AG09319 (cell line): ENCODE results near the gene CHIA.

Source experiments
- DNase-seq: peaks from one replicate; pipeline ENCODE4 v3.0.0-alpha.2; 2010; ENCODE audit warnings: low read depth; ENCODE audit errors: extremely low read depth
- TF ChIP-seq, protein P1 (sequence below): IDR thresholded peaks from 2 replicates; pipeline ENCODE4 v1.5.1; 2011; ENCODE audit warnings: low read depth, mild to moderate bottlenecking, inconsistent platforms, low read length, moderate library complexity

CHIA gene

DNA sequence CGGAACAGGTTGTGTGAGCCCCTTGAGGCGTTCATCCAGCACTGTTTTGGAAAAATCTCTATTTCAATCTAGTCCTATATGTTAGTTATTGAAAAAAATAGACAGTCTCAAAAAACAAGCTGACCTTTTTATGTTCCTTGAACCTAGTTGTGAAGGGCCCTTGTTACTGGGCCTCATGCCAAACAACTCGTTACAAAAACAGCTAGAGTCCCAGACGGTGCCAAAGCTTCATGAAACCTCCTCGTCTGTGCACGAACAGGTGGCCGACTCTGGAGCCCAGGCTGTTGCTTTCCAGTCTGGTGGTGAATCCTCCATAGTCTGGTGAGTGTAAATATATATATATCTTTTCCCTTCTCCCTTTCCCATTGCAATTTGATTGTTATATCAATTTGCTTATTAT lies at the start of gene CHIA:
Gene CHIA, plus strand, starts transcription at position 222 of the 400 bp plus-strand sequence. CDS start 19,617 bp downstream, outside the sequence.
- TF ChIP-seq, protein P1, sequence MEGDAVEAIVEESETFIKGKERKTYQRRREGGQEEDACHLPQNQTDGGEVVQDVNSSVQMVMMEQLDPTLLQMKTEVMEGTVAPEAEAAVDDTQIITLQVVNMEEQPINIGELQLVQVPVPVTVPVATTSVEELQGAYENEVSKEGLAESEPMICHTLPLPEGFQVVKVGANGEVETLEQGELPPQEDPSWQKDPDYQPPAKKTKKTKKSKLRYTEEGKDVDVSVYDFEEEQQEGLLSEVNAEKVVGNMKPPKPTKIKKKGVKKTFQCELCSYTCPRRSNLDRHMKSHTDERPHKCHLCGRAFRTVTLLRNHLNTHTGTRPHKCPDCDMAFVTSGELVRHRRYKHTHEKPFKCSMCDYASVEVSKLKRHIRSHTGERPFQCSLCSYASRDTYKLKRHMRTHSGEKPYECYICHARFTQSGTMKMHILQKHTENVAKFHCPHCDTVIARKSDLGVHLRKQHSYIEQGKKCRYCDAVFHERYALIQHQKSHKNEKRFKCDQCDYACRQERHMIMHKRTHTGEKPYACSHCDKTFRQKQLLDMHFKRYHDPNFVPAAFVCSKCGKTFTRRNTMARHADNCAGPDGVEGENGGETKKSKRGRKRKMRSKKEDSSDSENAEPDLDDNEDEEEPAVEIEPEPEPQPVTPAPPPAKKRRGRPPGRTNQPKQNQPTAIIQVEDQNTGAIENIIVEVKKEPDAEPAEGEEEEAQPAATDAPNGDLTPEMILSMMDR: no peak
- DNase-seq: no peak

DNA sequence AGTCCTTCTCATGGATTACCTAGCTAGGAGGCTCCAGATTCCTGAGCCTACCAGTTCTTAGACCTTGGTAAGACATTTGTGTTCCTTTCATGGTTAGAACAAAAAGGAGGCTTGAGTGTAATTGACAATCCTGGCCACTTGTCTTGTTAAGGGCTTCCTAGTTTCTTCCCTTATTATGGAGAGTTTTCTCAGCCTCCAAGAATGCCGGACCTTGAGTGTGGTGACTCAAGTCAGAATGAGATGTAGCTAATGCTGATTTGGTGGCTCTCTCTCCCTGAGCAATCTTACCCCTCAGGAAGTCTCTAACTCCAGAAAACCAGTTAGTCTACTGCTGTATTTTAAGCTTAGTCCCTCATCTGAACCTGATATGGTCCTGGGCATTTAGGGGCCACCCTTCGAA lies 48.9 kb upstream of the CHIA start:
- no peak for DNase-seq
- TF ChIP-seq, protein P1: no peak

DNA sequence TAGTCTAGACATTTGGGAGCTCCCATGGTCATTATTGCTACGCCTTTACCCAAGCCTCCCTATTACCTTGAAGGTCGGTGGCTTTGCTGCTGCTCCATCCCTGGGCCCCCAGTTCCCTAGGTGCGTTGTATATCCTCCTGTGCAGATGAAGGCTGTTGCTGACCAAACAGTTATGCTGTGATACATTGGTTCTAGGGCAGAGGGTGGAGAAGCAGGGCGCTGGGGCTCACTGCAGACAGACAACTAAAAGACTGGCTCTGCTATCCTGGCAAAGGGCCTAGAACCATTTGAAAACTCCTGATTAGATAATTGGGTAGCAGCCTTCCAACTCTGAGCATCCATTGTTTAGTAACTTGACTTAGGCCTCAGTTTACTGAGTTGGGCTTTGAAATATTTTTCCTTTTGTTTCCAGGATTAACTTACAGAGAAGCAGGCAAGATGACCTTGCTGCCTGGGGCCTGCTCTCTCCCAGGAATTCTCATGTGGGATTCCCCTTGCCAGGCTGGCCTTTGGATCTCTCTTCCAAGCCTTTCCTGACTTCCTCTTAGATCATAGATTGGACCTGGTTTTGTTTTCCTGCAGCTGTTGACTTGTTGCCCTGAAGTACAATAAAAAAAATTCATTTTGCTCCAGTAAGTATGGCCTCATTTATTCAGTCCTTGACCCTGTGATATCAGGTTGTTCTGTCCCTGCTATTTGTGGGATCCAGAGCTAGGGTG lies 47.7 kb upstream of the CHIA start:
- TF ChIP-seq, protein P1: no peak
- DNase-seq: no peak

DNA sequence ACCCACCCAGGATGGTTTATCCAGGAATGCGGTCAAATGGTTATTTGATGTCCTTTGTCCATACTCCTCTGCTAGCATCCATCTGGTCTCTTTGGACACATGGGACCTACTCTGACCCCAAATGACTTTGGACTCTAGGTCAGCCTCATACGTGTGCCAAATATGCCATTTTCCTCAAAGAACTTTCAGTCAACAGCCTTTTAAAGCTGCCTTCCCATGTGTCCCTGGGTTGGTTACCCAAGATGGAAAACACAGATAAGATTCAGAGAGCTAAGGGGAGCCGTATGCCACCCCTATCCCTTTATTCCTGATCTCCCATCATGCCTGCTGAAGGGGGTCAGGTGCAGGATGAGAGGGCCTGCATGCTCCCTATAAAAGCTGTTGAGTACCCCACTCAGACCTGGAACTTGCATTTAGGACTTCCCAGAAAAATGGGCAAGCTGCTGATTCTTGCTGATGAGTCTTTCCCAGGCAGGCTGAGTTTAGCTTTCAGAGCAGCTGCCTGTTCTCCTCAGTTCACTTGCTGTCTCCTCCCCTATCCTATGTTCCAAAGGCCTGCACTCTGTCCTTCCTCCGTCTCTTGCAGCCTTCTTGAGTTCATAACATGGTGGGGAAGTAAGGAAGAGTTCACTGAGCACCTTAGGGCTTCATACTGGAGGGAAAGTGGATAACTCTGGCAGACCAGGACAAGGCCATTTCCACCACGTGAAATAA lies 43.4 kb upstream of the CHIA start:
- no peak for DNase-seq
- TF ChIP-seq, protein P1: no peak

DNA sequence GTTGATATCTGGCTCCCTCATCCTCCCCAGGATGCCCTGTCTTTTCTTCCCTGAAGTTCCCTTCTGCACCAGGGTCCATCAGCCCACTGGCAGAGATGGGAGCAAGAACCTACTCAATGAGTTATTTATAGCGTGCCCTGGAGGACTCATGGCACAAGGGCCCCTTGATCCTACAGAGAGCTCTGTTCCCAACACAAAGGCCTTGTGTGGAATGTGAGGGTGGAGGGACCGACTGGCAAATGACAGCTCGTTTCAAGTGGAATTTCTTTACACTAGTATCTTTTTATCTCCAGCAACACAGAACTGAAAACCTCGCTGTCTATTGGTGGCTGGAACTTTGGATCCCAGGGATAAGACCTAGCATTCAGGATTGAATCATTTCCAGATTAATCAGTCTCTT lies 40.7 kb upstream of the CHIA start:
- no peak for DNase-seq

DNA sequence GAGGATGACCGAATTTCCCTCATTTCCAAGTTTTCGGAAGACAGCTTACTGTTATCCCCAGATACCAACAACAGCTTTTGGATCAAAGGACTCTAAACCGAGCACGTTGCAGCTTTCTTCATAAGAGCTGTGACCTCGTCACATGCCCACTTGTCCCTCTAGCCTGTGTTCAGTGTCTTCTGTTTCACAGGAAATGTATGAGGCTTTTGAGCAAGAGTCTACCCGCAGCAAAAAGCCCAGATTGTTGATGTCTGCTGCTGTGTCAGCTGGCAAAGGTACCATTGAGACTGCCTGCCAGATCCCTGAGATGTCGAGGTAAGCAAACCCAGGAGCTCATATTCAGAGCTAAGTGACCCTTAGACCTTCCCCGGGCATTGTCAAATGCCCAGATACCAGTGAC lies 39.1 kb upstream of the CHIA start:
- DNase-seq: no peak
- TF ChIP-seq, protein P1: no peak

More for the DNA sequence above, 40.7 kb upstream of the CHIA start:
- TF ChIP-seq, protein P1: no peak

DNA sequence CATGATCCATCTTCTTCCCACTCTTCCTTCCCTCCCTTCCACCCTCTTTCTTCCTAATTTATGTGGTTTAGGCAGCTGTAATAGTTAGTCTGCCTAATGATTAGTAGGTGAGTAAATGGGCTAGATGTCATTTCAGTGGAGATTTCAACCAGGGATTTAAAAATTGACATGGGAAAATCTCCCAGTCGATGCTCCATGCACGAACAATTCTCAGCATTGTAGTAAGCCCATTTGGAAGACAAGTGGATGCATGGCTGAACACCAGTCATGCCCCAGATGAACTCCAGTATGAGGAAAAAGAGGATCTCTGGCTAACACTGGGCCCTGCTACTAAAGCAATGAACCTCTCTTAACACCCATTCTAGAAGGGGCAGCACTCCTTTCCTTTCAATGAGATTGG lies 37.9 kb upstream of the CHIA start:
- no peak for DNase-seq
- TF ChIP-seq, protein P1: no peak
